Stimulated activated naive CD8-positive, alpha-beta T cell treated with anti-CD3 and anti-CD28 coated beads, Interleukin-15, Interleukin-2, amounts not matched to agents 100 U/mL and 50 U/mL, for 24 hours (primary cell): ENCODE results near the gene FASN.
"Not testable (repeated sequence)": the region's sequence is repeated elsewhere in the genome, so short reads cannot be mapped to it uniquely, and the experiment has no call there.

Experiments used
- ATAC-seq: fragments of 150-1000 bp; cut with Tn5 transposase; one replicate; pipeline ENCODE4 v1.10.0; 2021
- DNase-seq: peaks from one replicate; pipeline ENCODE4 v3.0.0; 2021

Gene FASN

GRCh38 chr17:82098169-82098938, at the start of gene FASN:
Gene FASN, minus strand, starts transcription at chr17:82098236. Its CDS starts 1,791 bp downstream, at chr17:82096445.
- peak; percentile 98 for DNase-seq
- peak; percentile 79 for ATAC-seq

GRCh38 chr17:82146663-82147654, 48.9 kb upstream of the FASN start:
- ATAC-seq (no peak), DNase-seq (no peak)

- DNase-seq, result no peak
- no peak for ATAC-seq
Observed at GRCh38 chr17:82145550-82146155, 47.6 kb upstream of the FASN start.

- DNase-seq (no peak), ATAC-seq (no peak)
Observed at GRCh38 chr17:82143333-82143732, 45.3 kb upstream of the FASN start.

- not testable (repeated sequence) for DNase-seq, ATAC-seq
Observed at GRCh38 chr17:82139961-82140360, 41.9 kb upstream of the FASN start.

GRCh38 chr17:82138511-82138992, 40.5 kb upstream of the FASN start:
- ATAC-seq, result no peak
- DNase-seq, result no peak

- DNase-seq (no peak), ATAC-seq (no peak)
Observed at GRCh38 chr17:82134101-82134500, 36.1 kb upstream of the FASN start.

- not testable (repeated sequence) for ATAC-seq, DNase-seq
Observed at GRCh38 chr17:82133166-82133953, 35.3 kb upstream of the FASN start.

GRCh38 chr17:82129095-82129494, 31.1 kb upstream of the FASN start:
- ATAC-seq (no peak), DNase-seq (no peak)

GRCh38 chr17:82128287-82128686, 30.3 kb upstream of the FASN start:
- DNase-seq, result no peak
- ATAC-seq, result no peak

GRCh38 chr17:82127704-82128103, 29.7 kb upstream of the FASN start:
- DNase-seq (no peak), ATAC-seq (no peak)

- ATAC-seq (no peak), DNase-seq (no peak)
Observed at GRCh38 chr17:82127315-82127595, 29.2 kb upstream of the FASN start.

- peak; percentile 66 for DNase-seq
Observed at GRCh38 chr17:82126556-82127314, 28.7 kb upstream of the FASN start.

GRCh38 chr17:82124101-82124500, 26.1 kb upstream of the FASN start:
- DNase-seq, result no peak
- no peak for ATAC-seq

More at GRCh38 chr17:82126556-82127314, 28.7 kb upstream of the FASN start:
- ATAC-seq, result peak; percentile 83

GRCh38 chr17:82121660-82122629, 23.9 kb upstream of the FASN start:
- DNase-seq (no peak), ATAC-seq (no peak)

- ATAC-seq, result no peak
Observed at GRCh38 chr17:82121246-82121645, 23.2 kb upstream of the FASN start.

GRCh38 chr17:82120148-82120547, 22.1 kb upstream of the FASN start:
- DNase-seq, result no peak
- peak; percentile 86 for ATAC-seq

More at GRCh38 chr17:82121246-82121645, 23.2 kb upstream of the FASN start:
- no peak for DNase-seq

GRCh38 chr17:82118815-82119380, 20.9 kb upstream of the FASN start:
- DNase-seq (no peak), ATAC-seq (no peak)

GRCh38 chr17:82118168-82118814, 20.3 kb upstream of the FASN start:
- no peak for ATAC-seq
- no peak for DNase-seq
